ENCODE results near the gene STKLD1. TPM values are rescaled to one million over a fixed set of nuclear protein-coding genes. Genes with fewer than 3 reads are reported as not detected.

Gene STKLD1
- total RNA-seq, 1 experiment from 2014 or later: 3.4 TPM

DNA sequence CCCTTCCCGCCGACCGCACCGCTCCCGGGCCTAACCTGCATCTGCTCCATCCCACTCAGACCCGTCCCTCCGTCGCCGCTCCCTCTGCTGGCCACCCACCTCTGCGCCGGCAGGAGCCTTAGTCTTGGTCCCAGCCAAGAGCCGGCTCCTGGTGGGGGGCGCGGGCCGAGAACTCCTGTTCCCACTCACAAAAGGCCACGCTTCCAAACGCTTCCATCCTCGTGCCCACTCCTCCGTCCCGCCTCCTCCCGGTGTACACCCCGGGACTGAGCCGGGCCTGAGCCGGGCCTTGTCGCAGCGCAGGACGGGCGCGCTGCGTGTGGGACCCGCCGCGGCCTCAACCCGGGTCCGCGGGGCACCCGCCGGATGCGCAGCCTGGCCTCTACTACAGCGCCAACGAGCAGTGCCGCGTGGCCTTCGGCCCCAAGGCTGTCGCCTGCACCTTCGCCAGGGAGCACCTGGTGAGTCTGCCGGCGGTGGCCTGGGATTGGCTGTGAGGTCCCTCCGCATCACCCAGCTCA, 53.5 kb downstream of the STKLD1 start:
- no peak overlapping the region for H3K27ac Mint-ChIP-seq (ENCODE audit: unreplicated experiment)
- no peaks in the 10 kb centered on the region for H3K36me3 Mint-ChIP-seq (ENCODE audit: insufficient read depth, unreplicated experiment)
- H3K4me1 ChIP-seq: peaks cover 7% of the 10 kb centered on the region; the same call in 1 of the 2 replicates
- DNase-seq: peak in 1 of 2 experiments; percentile 55
- H3K27me3 ChIP-seq (replicated peaks; ENCODE audit: control insufficient read depth, insufficient read depth, low read length): no peaks in the 10 kb centered on the region
- no TSS peak for BruUV-seq (replicated peaks)
- POLR2A ChIA-PET: no interaction called here
- no peaks in the 10 kb centered on the region for H3K27me3 Mint-ChIP-seq (ENCODE audit: insufficient read depth, unreplicated experiment)
- intact Hi-C loops (cut with micrococcal nuclease; ENCODE audit: unreplicated experiment): no loop called here
- TF ChIP-seq, protein P1, sequence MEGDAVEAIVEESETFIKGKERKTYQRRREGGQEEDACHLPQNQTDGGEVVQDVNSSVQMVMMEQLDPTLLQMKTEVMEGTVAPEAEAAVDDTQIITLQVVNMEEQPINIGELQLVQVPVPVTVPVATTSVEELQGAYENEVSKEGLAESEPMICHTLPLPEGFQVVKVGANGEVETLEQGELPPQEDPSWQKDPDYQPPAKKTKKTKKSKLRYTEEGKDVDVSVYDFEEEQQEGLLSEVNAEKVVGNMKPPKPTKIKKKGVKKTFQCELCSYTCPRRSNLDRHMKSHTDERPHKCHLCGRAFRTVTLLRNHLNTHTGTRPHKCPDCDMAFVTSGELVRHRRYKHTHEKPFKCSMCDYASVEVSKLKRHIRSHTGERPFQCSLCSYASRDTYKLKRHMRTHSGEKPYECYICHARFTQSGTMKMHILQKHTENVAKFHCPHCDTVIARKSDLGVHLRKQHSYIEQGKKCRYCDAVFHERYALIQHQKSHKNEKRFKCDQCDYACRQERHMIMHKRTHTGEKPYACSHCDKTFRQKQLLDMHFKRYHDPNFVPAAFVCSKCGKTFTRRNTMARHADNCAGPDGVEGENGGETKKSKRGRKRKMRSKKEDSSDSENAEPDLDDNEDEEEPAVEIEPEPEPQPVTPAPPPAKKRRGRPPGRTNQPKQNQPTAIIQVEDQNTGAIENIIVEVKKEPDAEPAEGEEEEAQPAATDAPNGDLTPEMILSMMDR (IDR thresholded peaks at IDR 0.05; ENCODE audit: insufficient read depth in 1 of 2, low read depth in 1 of 2, low read length in 1 of 2, severe bottlenecking in 1 of 2, unreplicated experiment in 1 of 2): peak; percentile 13 to 19
- H3K9me3 Mint-ChIP-seq (ENCODE audit: unreplicated experiment): no peaks in the 10 kb centered on the region
- no peaks in the 10 kb centered on the region for H3K36me3 ChIP-seq (ENCODE audit: control insufficient read depth, insufficient read depth, low read length)
- no peaks in the 10 kb centered on the region for H3K9me3 ChIP-seq
- CTCF ChIA-PET: no interaction called here
- peak overlapping the region; percentile 63 for H3K4me3 Mint-ChIP-seq (ENCODE audit: unreplicated experiment)
- H3K4me1 Mint-ChIP-seq (ENCODE audit: low read depth, unreplicated experiment): no peaks in the 10 kb centered on the region
- no peak overlapping the region for H3K4me3 ChIP-seq (ENCODE audit: low read depth, low read length)

- intact Hi-C loops (cut with micrococcal nuclease; ENCODE audit: unreplicated experiment): no loop called here
- DNase-seq: no peak
- no peaks in the 10 kb centered on the region for H3K36me3 ChIP-seq (ENCODE audit: control insufficient read depth, insufficient read depth, low read length)
- CTCF ChIA-PET: interaction anchor here (1.0 kb wide), 1 partner anchor 29 kb away, joined by 4 read pairs; the partner anchor contains the start of gene CACFD1
- Mint-ChIP-seq H3K4me3 (ENCODE audit: unreplicated experiment) (no peak overlapping the region), H3K27ac (ENCODE audit: unreplicated experiment) (no peak overlapping the region), H3K4me1 (ENCODE audit: low read depth, unreplicated experiment) (no peaks in the 10 kb centered on the region), H3K27me3 (ENCODE audit: insufficient read depth, unreplicated experiment) (no peaks in the 10 kb centered on the region), H3K36me3 (ENCODE audit: insufficient read depth, unreplicated experiment) (no peaks in the 10 kb centered on the region), H3K9me3 (ENCODE audit: unreplicated experiment) (no peaks in the 10 kb centered on the region)
- no TSS peak for BruUV-seq (replicated peaks)
- no peaks in the 10 kb centered on the region for H3K27me3 ChIP-seq (replicated peaks; ENCODE audit: control insufficient read depth, insufficient read depth, low read length)
- H3K4me3 ChIP-seq (ENCODE audit: low read depth, low read length): no peak overlapping the region
- H3K9me3 ChIP-seq: no peaks in the 10 kb centered on the region
- H3K4me1 ChIP-seq: peaks cover 7% of the 10 kb centered on the region; the same call in 1 of the 2 replicates
- POLR2A ChIA-PET: interaction anchor here (0.5 kb wide), 1 partner anchor 29 kb away, joined by 3 read pairs; no protein-coding TSS in a partner anchor
- TF ChIP-seq, protein P1 (IDR thresholded peaks at IDR 0.05; ENCODE audit: insufficient read depth in 1 of 2, low read depth in 1 of 2, low read length in 1 of 2, severe bottlenecking in 1 of 2, unreplicated experiment in 1 of 2): no peak
These were observed 54.1 kb downstream of the STKLD1 start for GRCh38 chr9:133430244-133430643.

DNA sequence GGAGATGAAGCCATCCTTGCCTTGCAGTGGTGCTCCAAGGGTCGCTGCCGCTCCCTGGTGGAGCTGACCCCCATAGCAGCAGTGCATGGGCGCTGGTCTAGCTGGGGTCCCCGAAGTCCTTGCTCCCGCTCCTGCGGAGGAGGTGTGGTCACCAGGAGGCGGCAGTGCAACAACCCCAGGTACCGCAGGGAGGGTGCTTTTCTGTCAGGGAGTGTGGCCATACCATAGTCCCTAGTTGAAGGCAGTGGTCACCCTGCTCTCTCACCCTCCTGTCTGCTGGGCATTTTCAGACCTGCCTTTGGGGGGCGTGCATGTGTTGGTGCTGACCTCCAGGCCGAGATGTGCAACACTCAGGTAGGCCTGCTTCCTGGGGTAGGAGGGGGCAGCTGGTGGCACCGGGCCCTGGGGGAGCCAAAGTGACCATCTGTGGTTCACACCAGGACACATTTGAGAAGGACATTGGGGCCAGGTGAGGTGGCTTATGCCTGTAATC, 57.2 kb downstream of the STKLD1 start:
- intact Hi-C loops (cut with micrococcal nuclease; ENCODE audit: unreplicated experiment): no loop called here
- Histone ChIP-seq H3K4me1 (no peaks in the 10 kb centered on the region), H3K36me3 (ENCODE audit: control insufficient read depth, insufficient read depth, low read length) (no peaks in the 10 kb centered on the region), H3K4me3 (ENCODE audit: low read depth, low read length) (no peak overlapping the region), H3K9me3 (no peaks in the 10 kb centered on the region), H3K27me3 (replicated peaks; ENCODE audit: control insufficient read depth, insufficient read depth, low read length) (no peaks in the 10 kb centered on the region)
- Mint-ChIP-seq H3K4me1 (ENCODE audit: low read depth, unreplicated experiment) (no peaks in the 10 kb centered on the region), H3K27ac (ENCODE audit: unreplicated experiment) (no peak overlapping the region), H3K9me3 (ENCODE audit: unreplicated experiment) (no peaks in the 10 kb centered on the region), H3K4me3 (ENCODE audit: unreplicated experiment) (no peak overlapping the region), H3K27me3 (ENCODE audit: insufficient read depth, unreplicated experiment) (no peaks in the 10 kb centered on the region), H3K36me3 (ENCODE audit: insufficient read depth, unreplicated experiment) (no peaks in the 10 kb centered on the region)
- BruUV-seq (replicated peaks): no TSS peak
- TF ChIP-seq, protein P1 (IDR thresholded peaks at IDR 0.05; ENCODE audit: insufficient read depth in 1 of 2, low read depth in 1 of 2, low read length in 1 of 2, severe bottlenecking in 1 of 2, unreplicated experiment in 1 of 2): no peak
- no peak for DNase-seq
- ChIA-PET POLR2A (no interaction called here), CTCF (no interaction called here)
